PC-9 (cell line): ENCODE measurements around the gene SHMT1. TPM values are rescaled to one million over a fixed set of nuclear protein-coding genes. Genes with fewer than 3 reads are reported as not detected.
"Not testable (repeated sequence)": the region's sequence is repeated elsewhere in the genome, so short reads cannot be mapped to it uniquely, and the experiment has no call there.

ENCODE experiments used
- BruUV-seq: library from RNA; stranded (reverse); fragments of 400-500 nt; replicated peaks from 2 replicates; lab custom pipeline; 2021; lab: Mats Ljungman, UMichigan
- CTCF ChIA-PET: fragments of 300-600 bp; sonication (Branson Sonifier 250); formaldehyde crosslinking; loops from one replicate; lab custom pipeline; 2022; ENCODE audit warnings: antibody characterized with exemption; lab: Charles Lee
- POLR2A ChIA-PET: fragments of 300-600 bp; sonication (Branson Sonifier 250); formaldehyde crosslinking; loops from one replicate; lab custom pipeline; 2022; ENCODE audit warnings: antibody characterized with exemption; ENCODE audit not compliant: unreplicated experiment; lab: Charles Lee
- DNase-seq, 2 experiments: peaks; one replicate each; pipeline versions ENCODE4 v3.0.0 to v3.0.0-alpha.2; 2015 to 2022; ENCODE audit warnings: mixed read lengths in 1 of 2
- H2AFZ ChIP-seq: fragments of 200-600 bp; sonication (generic); 2 replicates; pipeline ENCODE4 v1.8.1; 2017; ENCODE audit warnings: antibody characterized with exemption
- H3F3A ChIP-seq: fragments of 200-600 bp; sonication (generic); 2 replicates; pipeline ENCODE4 v1.8.1; 2017; ENCODE audit warnings: antibody characterized with exemption, mild to moderate bottlenecking, low read depth; ENCODE audit not compliant: insufficient read depth
- H3K27ac ChIP-seq: fragments of 200-600 bp; sonication (generic); 2 replicates; pipeline ENCODE4 v1.6.1; 2016; ENCODE audit warnings: mixed run types
- H3K27me3 ChIP-seq: fragments of 200-600 bp; sonication (generic); 2 replicates; pipeline ENCODE4 v1.6.1; 2016; ENCODE audit warnings: low read depth, mixed run types; ENCODE audit not compliant: insufficient read depth
- H3K36me3 ChIP-seq: fragments of 200-600 bp; sonication (generic); 2 replicates; pipeline ENCODE4 v1.6.1; 2016; ENCODE audit warnings: low read depth, mixed run types
- H3K4me1 ChIP-seq: fragments of 200-600 bp; sonication (generic); replicated peaks from 2 replicates; pipeline ENCODE4 v1.6.1; 2016; ENCODE audit warnings: mixed run types; ENCODE audit not compliant: insufficient read depth
- H3K4me2 ChIP-seq: fragments of 200-600 bp; sonication (generic); 2 replicates; pipeline ENCODE4 v1.6.1; 2017; ENCODE audit warnings: mixed run types
- H3K4me3 ChIP-seq: fragments of 200-600 bp; sonication (generic); 2 replicates; pipeline ENCODE4 v1.6.1; 2016; ENCODE audit warnings: mixed run types
- H3K79me2 ChIP-seq: fragments of 200-600 bp; sonication (generic); 2 replicates; pipeline ENCODE4 v1.6.1; 2017; ENCODE audit warnings: low read depth, mixed run types
- H3K9me2 ChIP-seq: fragments of 200-600 bp; sonication (generic); 2 replicates; pipeline ENCODE4 v1.8.1; 2017; ENCODE audit warnings: mild to moderate bottlenecking; ENCODE audit not compliant: insufficient read depth
- H3K9me3 ChIP-seq: fragments of 200-600 bp; sonication (generic); 2 replicates; pipeline ENCODE4 v1.8.1; 2016; ENCODE audit warnings: low read depth; ENCODE audit not compliant: insufficient read depth
- H4K20me1 ChIP-seq: fragments of 200-600 bp; sonication (generic); 2 replicates; pipeline ENCODE4 v1.8.1; 2017; ENCODE audit not compliant: insufficient read depth
- CTCF ChIP-seq: fragments of 200-600 bp; sonication (generic); conservative IDR thresholded peaks from 2 replicates; pipeline ENCODE4 v1.6.1; 2017; ENCODE audit warnings: mixed run types, antibody characterized with exemption, mild to moderate bottlenecking, moderate library complexity
- EZH2 ChIP-seq: fragments of 200-600 bp; sonication (generic); IDR thresholded peaks from 2 replicates; pipeline ENCODE4 v1.8.0; 2017; ENCODE audit warnings: antibody characterized with exemption, low read depth
- intact Hi-C: fragments of 100-400 bp; cut with micrococcal nuclease; formaldehyde crosslinking; loops from one replicate; pipeline ENCODE4 v1.10.0; 2022; ENCODE audit not compliant: unreplicated experiment
- total RNA-seq: library from RNA; stranded (reverse); gene quantifications from 2 replicates; pipeline ENCODE4 v1.2.3, GENCODE V29; 2021

SHMT1 gene
- total RNA-seq, 1 experiment from 2014 or later = 170 TPM

GRCh38 chr17:18383079-18383481 is 19.7 kb upstream of the SHMT1 start:
- H3K79me2 ChIP-seq, DNase-seq, H3F3A ChIP-seq, H4K20me1 ChIP-seq, H3K9me2 ChIP-seq, POLR2A ChIA-PET, BruUV-seq, H3K9me3 ChIP-seq, H3K4me3 ChIP-seq, intact Hi-C loops, H3K4me2 ChIP-seq, H3K36me3 ChIP-seq, H3K27me3 ChIP-seq, H2AFZ ChIP-seq, CTCF ChIA-PET, H3K27ac ChIP-seq: not testable (repeated sequence)
- peaks cover 13% of the 10 kb centered on the region for H3K4me1 ChIP-seq

- no TSS peak for BruUV-seq
- TF ChIP-seq CTCF (no peak), EZH2 (no peak)
- Histone ChIP-seq H3K4me2 (no peak overlapping the region), H3K4me1 (peaks cover 18% of the 10 kb centered on the region), H3K4me3 (no peak overlapping the region), H3F3A (no peaks in the 10 kb centered on the region), H3K79me2 (no peaks in the 10 kb centered on the region), H3K27ac (no peak overlapping the region), H2AFZ (no peak overlapping the region), H3K36me3 (no peaks in the 10 kb centered on the region), H3K27me3 (peaks cover 4% of the 10 kb centered on the region), H3K9me2 (no peaks in the 10 kb centered on the region), H3K9me3 (no peaks in the 10 kb centered on the region), H4K20me1 (no peaks in the 10 kb centered on the region)
- ChIA-PET POLR2A (no interaction called here), CTCF (no interaction called here)
- DNase-seq = no peak
- intact Hi-C loops = no loop called here
Measured at GRCh38 chr17:18382441-18383078, 19.2 kb upstream of the SHMT1 start.

- no peaks in the 10 kb centered on the region for H3K9me3 ChIP-seq
- no peak overlapping the region for H3K4me3 ChIP-seq
- no peaks in the 10 kb centered on the region for H4K20me1 ChIP-seq
- H3K9me2 ChIP-seq = no peaks in the 10 kb centered on the region
- ChIA-PET CTCF (no interaction called here), POLR2A (no interaction called here)
- intact Hi-C loops = no loop called here
- DNase-seq = no peak
- no TSS peak for BruUV-seq
- H3K79me2 ChIP-seq = no peaks in the 10 kb centered on the region
- no peaks in the 10 kb centered on the region for H3F3A ChIP-seq
- no peak overlapping the region for H2AFZ ChIP-seq
- H3K27me3 ChIP-seq = no peaks in the 10 kb centered on the region
- TF ChIP-seq CTCF (no peak), EZH2 (no peak)
- H3K27ac ChIP-seq = no peak overlapping the region
- no peak overlapping the region for H3K4me2 ChIP-seq
- H3K4me1 ChIP-seq = peaks cover 25% of the 10 kb centered on the region
- no peaks in the 10 kb centered on the region for H3K36me3 ChIP-seq
Measured at GRCh38 chr17:18381953-18382245, 18.5 kb upstream of the SHMT1 start.
